Transverse colon (tissue), 4 donors: ENCODE measurements around the gene LAMA2. TPM values are rescaled to one million over a fixed set of nuclear protein-coding genes. Genes with fewer than 3 reads are reported as not detected.

Experiments used
- DNase-seq: peaks from one replicate; pipeline ENCODE4 v3.0.0-alpha.2; 2019
- H3K27ac ChIP-seq, 4 donors: fragments of 200-600 bp; sonication (generic); 2 replicates each; pipeline ENCODE4 v1.5.1; 2016 to 2018; ENCODE audit warnings: inconsistent platforms in 4 of 4
- H3K27me3 ChIP-seq: fragments of 200-600 bp; sonication (generic); 2 replicates; pipeline ENCODE4 v1.5.1; 2017; ENCODE audit warnings: inconsistent platforms
- H3K36me3 ChIP-seq, 4 donors: fragments of 200-600 bp; sonication (generic); 2 replicates each; pipeline ENCODE4 v1.5.1; 2017 to 2019; ENCODE audit warnings: inconsistent platforms in 4 of 4
- H3K4me1 ChIP-seq, 4 donors: fragments of 200-600 bp; sonication (generic); 2 replicates each; pipeline ENCODE4 v1.5.1; 2017 to 2020; ENCODE audit warnings: inconsistent platforms in 4 of 4
- H3K4me3 ChIP-seq, 4 donors: fragments of 200-600 bp; sonication (generic); 1 replicate in 1 of 4; 2 replicates in 3 of 4; pipeline versions ENCODE4 v1.5.1 to v1.6.1; 2017 to 2019; ENCODE audit warnings: inconsistent platforms in 4 of 4
- H3K9me3 ChIP-seq, 2 donors: fragments of 200-600 bp; sonication (generic); 2 replicates each; pipeline ENCODE4 v1.5.1; 2017 to 2019; ENCODE audit warnings: inconsistent platforms in 2 of 2
- EP300 ChIP-seq: sonication (generic); formaldehyde crosslinking; IDR thresholded peaks from one replicate; pipeline ENCODE4 v1.6.1; 2017; ENCODE audit warnings: antibody characterized with exemption, low read depth
- POLR2A ChIP-seq: fragments of 450-650 bp; IDR thresholded peaks from one replicate; pipeline ENCODE4 v1.6.1; 2016; ENCODE audit warnings: antibody characterized with exemption, mild to moderate bottlenecking, moderate library complexity
- POLR2AphosphoS5 ChIP-seq, 3 donors: sonication (generic); formaldehyde crosslinking; IDR thresholded peaks; one replicate each; pipeline ENCODE4 v1.6.1; 2016; ENCODE audit warnings: antibody characterized with exemption in 3 of 3
- WGBS, 2 donors: methylation state at CpG; one replicate each; pipeline ENCODE4 v1.1.5; 2018; ENCODE audit warnings: low coverage in 1 of 2; 5-methylcytosine and 5-hydroxymethylcytosine counted together
- in situ Hi-C, 4 donors: fragments of 200-750 bp; cut with MboI; loops; one replicate each; pipeline versions ENCODE4 v1.15.0 to v1.15.1; 2017; ENCODE audit warnings: low sequenced_read_pairs in 3 of 4, low pct_ligation_motif_present in 1 of 4, low pct_unique_long_range_greater_than_20kb in 1 of 4
- intact Hi-C: fragments of 100-400 bp; cut with DNase I; formaldehyde crosslinking; loops from one replicate; pipeline ENCODE4 v1.15.1; 2023; ENCODE audit warnings: low total_unique reads
- total RNA-seq, 4 donors: library from RNA; depleted of rRNA; stranded (reverse); fragments of >200 nt; gene quantifications; one replicate each; pipeline ENCODE4 v1.1.0, GENCODE V29; 2016
- TF ChIP-seq, protein P1 (sequence below), 5 experiments: fragments of 200-600 bp in 3 of 5; fragments of 450-650 bp in 2 of 5; sonication (generic) in 3 of 5; IDR thresholded peaks; 1 replicate in 2 of 5; 2 replicates in 3 of 5; pipeline ENCODE4 v1.5.1; 2016 to 2017; ENCODE audit warnings: antibody characterized with exemption in 5 of 5, inconsistent platforms in 3 of 5, mild to moderate bottlenecking in 2 of 5, moderate library complexity in 1 of 5

LAMA2 gene
- total RNA-seq, 4 donors from 2014 or later = 12.3 to 43.0 (median 32.1) TPM

DNA sequence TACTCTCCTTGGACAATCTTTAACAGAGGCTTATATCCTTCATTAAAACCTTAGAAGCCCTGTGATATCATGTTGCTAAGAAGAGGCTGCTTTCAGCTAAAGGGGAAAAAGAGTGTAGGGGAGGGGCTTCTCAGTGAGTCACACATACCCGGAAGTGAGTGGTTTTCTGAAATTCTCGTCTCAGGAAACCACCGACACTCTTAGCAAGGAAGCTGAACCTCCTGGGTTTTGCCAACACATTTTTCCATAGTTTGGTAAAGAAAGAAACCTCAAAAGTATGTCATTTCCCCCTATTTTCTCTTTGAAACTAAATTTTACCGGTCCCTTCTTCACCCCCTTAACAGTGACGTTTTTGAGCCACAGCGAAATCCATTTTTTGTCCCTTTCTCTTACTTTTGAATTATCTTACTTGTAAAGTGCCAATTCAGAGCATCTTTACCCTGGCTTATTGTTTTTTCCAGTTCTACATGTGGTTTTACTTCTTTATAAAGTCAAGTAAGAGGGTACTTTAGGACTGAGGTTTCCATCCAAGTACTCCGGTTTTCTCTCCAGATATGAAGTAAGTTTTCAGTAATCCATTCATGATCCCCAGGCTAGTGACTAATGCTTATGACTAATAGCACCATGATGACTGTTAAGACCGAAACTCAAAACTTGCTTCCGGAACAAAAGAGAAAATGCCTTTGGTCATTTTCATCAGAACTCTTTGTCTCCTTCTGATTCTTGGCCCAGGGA is 607.8 kb downstream of the LAMA2 start:
- no peaks in the 10 kb centered on the region for H3K27me3 ChIP-seq
- peak overlapping the region in 1 of 4 donors; percentile 26 for H3K4me3 ChIP-seq
- peak; percentile 15 for DNase-seq
- intact Hi-C loops = no loop called here
- no peaks in the 10 kb centered on the region for H3K36me3 ChIP-seq
- peak overlapping the region; percentile 78 to 84 (median 79) for H3K27ac ChIP-seq
- 37 to 48% methylated on average over 6 to 9 of the region's 9 CpGs for WGBS, 2 donors
- no peaks in the 10 kb centered on the region for H3K9me3 ChIP-seq
- H3K4me1 ChIP-seq = peaks cover 0 to 11% (median 2%) of the 10 kb centered on the region in 4 donors
- TF ChIP-seq, protein P1, sequence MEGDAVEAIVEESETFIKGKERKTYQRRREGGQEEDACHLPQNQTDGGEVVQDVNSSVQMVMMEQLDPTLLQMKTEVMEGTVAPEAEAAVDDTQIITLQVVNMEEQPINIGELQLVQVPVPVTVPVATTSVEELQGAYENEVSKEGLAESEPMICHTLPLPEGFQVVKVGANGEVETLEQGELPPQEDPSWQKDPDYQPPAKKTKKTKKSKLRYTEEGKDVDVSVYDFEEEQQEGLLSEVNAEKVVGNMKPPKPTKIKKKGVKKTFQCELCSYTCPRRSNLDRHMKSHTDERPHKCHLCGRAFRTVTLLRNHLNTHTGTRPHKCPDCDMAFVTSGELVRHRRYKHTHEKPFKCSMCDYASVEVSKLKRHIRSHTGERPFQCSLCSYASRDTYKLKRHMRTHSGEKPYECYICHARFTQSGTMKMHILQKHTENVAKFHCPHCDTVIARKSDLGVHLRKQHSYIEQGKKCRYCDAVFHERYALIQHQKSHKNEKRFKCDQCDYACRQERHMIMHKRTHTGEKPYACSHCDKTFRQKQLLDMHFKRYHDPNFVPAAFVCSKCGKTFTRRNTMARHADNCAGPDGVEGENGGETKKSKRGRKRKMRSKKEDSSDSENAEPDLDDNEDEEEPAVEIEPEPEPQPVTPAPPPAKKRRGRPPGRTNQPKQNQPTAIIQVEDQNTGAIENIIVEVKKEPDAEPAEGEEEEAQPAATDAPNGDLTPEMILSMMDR (IDR thresholded peaks at IDR 0.05) = no peak
- peak; percentile 19 to 42 (median 36) for TF ChIP-seq POLR2AphosphoS5 (IDR thresholded peaks at IDR 0.05)
- peak; percentile 14 for TF ChIP-seq POLR2A
- in situ Hi-C loops = loop anchor here in 2 of 4 donors (25.0 kb wide), 1 partner anchor 247 kb away; no protein-coding TSS in a partner anchor

DNA sequence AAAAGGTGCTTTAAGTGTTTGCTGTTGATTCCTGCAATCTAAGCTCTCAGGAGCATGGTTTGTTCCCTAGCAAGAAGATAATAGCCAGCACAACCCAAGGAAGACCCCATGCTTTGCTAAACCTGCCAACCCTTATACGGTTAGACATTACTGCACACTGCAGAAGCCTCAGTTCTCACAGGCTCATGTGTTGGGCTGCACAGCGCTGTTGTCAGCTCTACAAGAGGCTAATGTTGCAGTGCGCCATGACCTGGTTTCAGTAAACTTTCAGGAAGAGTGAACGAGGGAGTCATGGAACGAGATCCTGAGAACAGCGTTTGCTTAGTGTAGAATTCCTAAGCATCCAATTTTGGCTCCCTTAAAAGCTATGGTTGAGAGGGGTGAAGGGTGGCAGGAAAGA is 608.5 kb downstream of the LAMA2 start:
- intact Hi-C loops (no loop called here), in situ Hi-C loops (loop anchor here in 2 of 4 donors (25.0 kb wide), 1 partner anchor 246 kb away; no protein-coding TSS in a partner anchor)
- H3K9me3 ChIP-seq = no peaks in the 10 kb centered on the region
- peaks cover 0 to 11% (median 2%) of the 10 kb centered on the region in 4 donors for H3K4me1 ChIP-seq
- H3K4me3 ChIP-seq = no peak overlapping the region
- H3K27ac ChIP-seq = peak overlapping the region; percentile 78 to 84 (median 79)
- DNase-seq = no peak
- H3K36me3 ChIP-seq = no peaks in the 10 kb centered on the region
- TF ChIP-seq POLR2AphosphoS5 (IDR thresholded peaks at IDR 0.05) = no peak
- no peak for TF ChIP-seq EP300
- TF ChIP-seq, protein P1 (IDR thresholded peaks at IDR 0.05) = no peak
- no peak for TF ChIP-seq POLR2A
- H3K27me3 ChIP-seq = no peaks in the 10 kb centered on the region
- 84 to 93% methylated on average over 3 to 6 of the region's 6 CpGs for WGBS, 2 donors

DNA sequence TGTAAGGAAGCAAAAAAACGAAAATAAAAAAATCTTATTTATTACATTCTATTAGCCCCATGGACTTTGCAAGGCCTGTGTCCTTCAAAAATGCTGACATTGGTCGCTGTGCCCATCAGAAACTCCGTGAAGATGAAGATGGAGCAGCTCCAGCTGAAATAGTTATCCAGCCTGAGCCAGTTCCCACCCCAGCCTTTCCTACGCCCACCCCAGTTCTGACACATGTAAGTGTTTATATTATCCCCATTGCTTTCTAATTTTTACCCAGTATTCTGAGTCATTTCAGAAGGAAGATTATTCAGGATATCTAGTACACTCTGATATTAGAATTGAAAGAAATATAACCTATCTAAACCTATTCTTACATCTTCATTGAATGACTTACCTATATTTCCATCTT is 609.3 kb downstream of the LAMA2 start:
- in situ Hi-C loops = loop anchor here in 2 of 4 donors (25.0 kb wide), 1 partner anchor 245 kb away; no protein-coding TSS in a partner anchor
- H3K9me3 ChIP-seq = no peaks in the 10 kb centered on the region
- H3K27ac ChIP-seq = no peak overlapping the region
- no peaks in the 10 kb centered on the region for H3K27me3 ChIP-seq
- H3K4me3 ChIP-seq = no peak overlapping the region
- DNase-seq = no peak
- peaks cover 0 to 11% (median 2%) of the 10 kb centered on the region in 4 donors for H3K4me1 ChIP-seq
- no peaks in the 10 kb centered on the region for H3K36me3 ChIP-seq
- WGBS, 2 donors = 92 to 97% methylated on average over 4 of the region's 4 CpGs
- intact Hi-C loops = no loop called here
- TF ChIP-seq, protein P1 (IDR thresholded peaks at IDR 0.05) = no peak
- TF ChIP-seq EP300 (no peak), POLR2AphosphoS5 (IDR thresholded peaks at IDR 0.05) (no peak), POLR2A (no peak)

DNA sequence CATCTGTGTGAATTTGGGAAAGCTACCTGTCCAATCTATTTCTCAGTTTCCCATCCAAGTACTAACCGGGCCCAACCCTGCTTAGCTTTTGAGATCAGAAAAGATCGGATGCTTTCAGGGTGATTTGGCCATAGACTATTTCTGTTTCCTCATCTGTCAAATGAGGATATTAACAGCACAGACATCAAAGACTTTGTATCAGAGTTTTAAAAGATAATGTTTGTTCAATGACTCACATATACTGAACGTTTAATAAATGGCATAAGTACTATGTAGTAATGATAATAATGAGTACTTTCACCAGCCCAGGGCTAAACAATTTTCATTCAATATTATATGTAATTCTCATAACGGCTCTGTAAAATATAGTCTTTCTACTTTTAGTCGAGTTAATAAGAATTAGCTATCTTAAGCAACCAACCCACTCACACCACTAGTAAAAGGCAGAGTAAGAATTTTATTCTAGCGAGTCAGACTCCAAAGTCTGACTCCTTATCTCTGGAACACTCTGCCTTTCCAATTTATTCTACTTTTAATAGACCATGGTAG is 610.5 kb downstream of the LAMA2 start:
- no peaks in the 10 kb centered on the region for H3K27me3 ChIP-seq
- no peak overlapping the region for H3K4me3 ChIP-seq
- TF ChIP-seq POLR2AphosphoS5 (IDR thresholded peaks at IDR 0.05) (no peak), POLR2A (no peak), EP300 (no peak)
- TF ChIP-seq, protein P1 (IDR thresholded peaks at IDR 0.05) = no peak
- in situ Hi-C loops (loop anchor here in 2 of 4 donors (25.0 kb wide), 1 partner anchor 244 kb away; no protein-coding TSS in a partner anchor), intact Hi-C loops (no loop called here)
- 66 to 67% methylated on average over 4 to 6 of the region's 6 CpGs for WGBS, 2 donors
- H3K4me1 ChIP-seq = peaks cover 0 to 11% (median 2%) of the 10 kb centered on the region in 4 donors
- no peak overlapping the region for H3K27ac ChIP-seq
- H3K36me3 ChIP-seq = no peaks in the 10 kb centered on the region
- DNase-seq = no peak
- H3K9me3 ChIP-seq = no peaks in the 10 kb centered on the region
